ENCODE results near the gene ANKFN1. TPM values are rescaled to one million over a fixed set of nuclear protein-coding genes. Genes with fewer than 3 reads are reported as not detected.

Gene ANKFN1
- total RNA-seq, 1 donor from 2014 or later = 0.96 TPM

GRCh38 chr17:56502120-56502654 is 348.9 kb downstream of the ANKFN1 start:
- Mint-ChIP-seq H3K36me3 (ENCODE audit: unreplicated experiment) (no peaks in the 10 kb centered on the region), H3K4me1 (ENCODE audit: low read depth, unreplicated experiment) (no peaks in the 10 kb centered on the region), H3K9me3 (ENCODE audit: unreplicated experiment) (no peaks in the 10 kb centered on the region), H3K27ac (ENCODE audit: unreplicated experiment) (no peak overlapping the region), H3K4me3 (ENCODE audit: unreplicated experiment) (no peak overlapping the region), H3K27me3 (ENCODE audit: unreplicated experiment) (no peaks in the 10 kb centered on the region)
- TF ChIP-seq, protein P1, sequence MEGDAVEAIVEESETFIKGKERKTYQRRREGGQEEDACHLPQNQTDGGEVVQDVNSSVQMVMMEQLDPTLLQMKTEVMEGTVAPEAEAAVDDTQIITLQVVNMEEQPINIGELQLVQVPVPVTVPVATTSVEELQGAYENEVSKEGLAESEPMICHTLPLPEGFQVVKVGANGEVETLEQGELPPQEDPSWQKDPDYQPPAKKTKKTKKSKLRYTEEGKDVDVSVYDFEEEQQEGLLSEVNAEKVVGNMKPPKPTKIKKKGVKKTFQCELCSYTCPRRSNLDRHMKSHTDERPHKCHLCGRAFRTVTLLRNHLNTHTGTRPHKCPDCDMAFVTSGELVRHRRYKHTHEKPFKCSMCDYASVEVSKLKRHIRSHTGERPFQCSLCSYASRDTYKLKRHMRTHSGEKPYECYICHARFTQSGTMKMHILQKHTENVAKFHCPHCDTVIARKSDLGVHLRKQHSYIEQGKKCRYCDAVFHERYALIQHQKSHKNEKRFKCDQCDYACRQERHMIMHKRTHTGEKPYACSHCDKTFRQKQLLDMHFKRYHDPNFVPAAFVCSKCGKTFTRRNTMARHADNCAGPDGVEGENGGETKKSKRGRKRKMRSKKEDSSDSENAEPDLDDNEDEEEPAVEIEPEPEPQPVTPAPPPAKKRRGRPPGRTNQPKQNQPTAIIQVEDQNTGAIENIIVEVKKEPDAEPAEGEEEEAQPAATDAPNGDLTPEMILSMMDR (IDR thresholded peaks at IDR 0.05; ENCODE audit: partially characterized antibody, unreplicated experiment) = no peak
- DNase-seq = no peak

DNA sequence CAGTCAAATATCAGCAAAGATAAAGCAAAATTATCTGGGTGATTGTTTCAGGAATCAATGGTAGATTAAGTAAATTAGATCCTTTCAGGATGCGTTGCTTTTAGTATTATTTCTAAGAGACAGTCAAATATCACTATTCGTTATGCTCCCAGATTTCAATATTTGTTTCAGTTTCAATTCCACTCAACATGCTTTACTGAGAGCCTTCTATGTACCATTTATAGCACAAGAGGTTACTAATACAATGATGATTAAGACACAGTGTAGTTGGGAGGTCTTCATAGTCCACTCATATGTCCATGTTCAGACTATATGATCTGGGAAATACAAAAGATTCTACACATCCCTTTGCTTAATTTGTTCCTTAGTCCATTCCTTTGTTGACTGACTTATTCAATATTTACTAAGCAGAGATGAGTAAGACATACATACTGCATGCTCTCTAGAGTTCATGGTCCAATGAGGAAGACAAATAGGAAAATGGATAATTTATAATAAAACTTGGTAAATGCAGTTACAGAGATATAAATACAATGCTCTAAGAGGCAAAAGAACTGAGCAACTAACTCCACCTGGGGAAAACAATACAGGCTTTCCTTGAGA is 352.0 kb downstream of the ANKFN1 start:
- TF ChIP-seq, protein P1 (IDR thresholded peaks at IDR 0.05; ENCODE audit: partially characterized antibody, unreplicated experiment) = no peak
- Mint-ChIP-seq H3K4me1 (ENCODE audit: low read depth, unreplicated experiment) (no peaks in the 10 kb centered on the region), H3K9me3 (ENCODE audit: unreplicated experiment) (no peaks in the 10 kb centered on the region), H3K27me3 (ENCODE audit: unreplicated experiment) (no peaks in the 10 kb centered on the region), H3K4me3 (ENCODE audit: unreplicated experiment) (no peak overlapping the region), H3K36me3 (ENCODE audit: unreplicated experiment) (no peaks in the 10 kb centered on the region), H3K27ac (ENCODE audit: unreplicated experiment) (no peak overlapping the region)
- DNase-seq = no peak

GRCh38 chr17:56506349-56506748 is 353.1 kb downstream of the ANKFN1 start:
- H3K4me1 Mint-ChIP-seq (ENCODE audit: low read depth, unreplicated experiment) = no peaks in the 10 kb centered on the region
- no peaks in the 10 kb centered on the region for H3K27me3 Mint-ChIP-seq (ENCODE audit: unreplicated experiment)
- no peak overlapping the region for H3K4me3 Mint-ChIP-seq (ENCODE audit: unreplicated experiment)
- H3K36me3 Mint-ChIP-seq (ENCODE audit: unreplicated experiment) = no peaks in the 10 kb centered on the region
- TF ChIP-seq, protein P1 (IDR thresholded peaks at IDR 0.05; ENCODE audit: partially characterized antibody, unreplicated experiment) = no peak
- H3K9me3 Mint-ChIP-seq (ENCODE audit: unreplicated experiment) = no peaks in the 10 kb centered on the region
- DNase-seq = no peak
- H3K27ac Mint-ChIP-seq (ENCODE audit: unreplicated experiment) = no peak overlapping the region

DNA sequence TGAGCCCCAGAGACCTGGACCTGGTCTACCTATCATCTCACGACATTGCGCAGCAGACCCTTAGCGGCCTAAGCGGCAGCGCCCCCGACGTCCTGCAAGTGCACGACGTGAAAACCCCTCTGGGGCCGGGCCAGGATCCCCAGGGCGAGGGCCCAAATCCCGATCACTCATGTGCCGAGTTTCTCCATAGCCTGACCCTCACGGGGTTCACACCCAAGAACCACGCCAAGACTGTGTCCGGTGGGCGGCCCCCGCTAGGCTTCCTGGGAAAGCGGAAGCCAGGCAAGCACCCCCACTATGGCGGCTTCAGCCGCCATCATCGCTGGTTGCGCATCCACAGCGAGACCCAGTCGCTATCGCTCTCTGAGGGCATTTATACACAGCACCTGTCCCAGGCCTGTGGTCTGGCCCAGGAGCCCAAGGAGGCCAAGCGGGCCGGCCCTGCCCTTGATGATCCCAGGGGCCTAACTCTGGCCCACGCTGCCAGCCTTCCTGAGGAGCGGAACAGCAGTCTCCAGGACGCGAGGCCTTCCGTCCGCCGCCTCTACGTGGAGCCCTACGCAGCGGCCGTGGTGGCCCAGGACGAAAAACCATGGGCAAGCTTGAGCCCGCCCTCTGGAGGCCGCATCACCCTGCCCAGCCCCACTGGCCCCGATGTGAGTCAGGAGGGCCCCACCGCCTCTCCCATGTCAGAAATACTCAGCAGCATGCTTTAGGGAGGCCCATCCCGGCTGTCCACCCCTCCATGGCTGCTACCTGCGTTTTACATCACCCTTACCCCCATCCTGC is 357.5 kb downstream of the ANKFN1 start:
- no peaks in the 10 kb centered on the region for H3K36me3 Mint-ChIP-seq (ENCODE audit: unreplicated experiment)
- H3K4me3 Mint-ChIP-seq (ENCODE audit: unreplicated experiment) = no peak overlapping the region
- TF ChIP-seq, protein P1 (IDR thresholded peaks at IDR 0.05; ENCODE audit: partially characterized antibody, unreplicated experiment) = no peak
- no peaks in the 10 kb centered on the region for H3K9me3 Mint-ChIP-seq (ENCODE audit: unreplicated experiment)
- H3K4me1 Mint-ChIP-seq (ENCODE audit: low read depth, unreplicated experiment) = no peaks in the 10 kb centered on the region
- H3K27ac Mint-ChIP-seq (ENCODE audit: unreplicated experiment) = no peak overlapping the region
- no peaks in the 10 kb centered on the region for H3K27me3 Mint-ChIP-seq (ENCODE audit: unreplicated experiment)
- no peak for DNase-seq

DNA sequence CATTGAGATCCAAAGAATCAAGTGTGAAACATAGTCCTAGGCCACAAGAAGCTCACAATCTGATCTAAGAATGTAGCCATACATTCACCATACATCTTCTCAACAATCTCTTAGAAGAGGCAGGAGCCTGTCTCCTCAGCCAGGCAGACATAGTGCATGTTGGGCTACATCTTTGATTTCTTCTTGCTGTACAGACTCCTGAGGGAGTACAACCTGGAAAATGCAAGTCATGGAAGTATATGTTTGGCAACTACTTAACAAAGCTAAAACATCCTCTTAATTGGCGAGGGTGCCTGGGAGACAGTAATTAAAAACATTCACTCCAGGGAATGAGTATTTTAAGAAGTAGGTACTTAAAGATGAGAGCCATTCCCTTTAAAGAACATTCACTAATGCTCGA is 361.0 kb downstream of the ANKFN1 start:
- H3K9me3 Mint-ChIP-seq (ENCODE audit: unreplicated experiment) = no peaks in the 10 kb centered on the region
- no peak for DNase-seq
- TF ChIP-seq, protein P1 (IDR thresholded peaks at IDR 0.05; ENCODE audit: partially characterized antibody, unreplicated experiment) = no peak
- H3K27me3 Mint-ChIP-seq (ENCODE audit: unreplicated experiment) = no peaks in the 10 kb centered on the region
- no peak overlapping the region for H3K4me3 Mint-ChIP-seq (ENCODE audit: unreplicated experiment)
- H3K27ac Mint-ChIP-seq (ENCODE audit: unreplicated experiment) = no peak overlapping the region
- no peaks in the 10 kb centered on the region for H3K36me3 Mint-ChIP-seq (ENCODE audit: unreplicated experiment)
- H3K4me1 Mint-ChIP-seq (ENCODE audit: low read depth, unreplicated experiment) = no peaks in the 10 kb centered on the region
